GM12878 (cell line): ENCODE data around the gene GABPB2. TPM values are rescaled to one million over a fixed set of nuclear protein-coding genes. Genes with fewer than 3 reads are reported as not detected.
A peak's percentile ranks its signal among the peaks of the same experiment; 100 is the strongest.

ENCODE experiments used
- ATAC-seq: fragments of 200-7000 bp; cut with Tn5 transposase; 3 replicates; pipeline ENCODE4 v1.9.1; 2020; ENCODE audit warnings: mild to moderate bottlenecking, moderate library complexity
- BruUV-seq: library from RNA; stranded (reverse); fragments of 400-500 nt; replicated peaks from 2 replicates; lab custom pipeline; 2021; lab: Mats Ljungman, UMichigan
- CTCF ChIA-PET: fragments of 300-600 bp; sonication (Branson Sonifier 250); formaldehyde crosslinking; extraction: SDS; loops from one replicate; lab custom pipeline; 2021; ENCODE audit warnings: inconsistent platforms; lab: Yijun Ruan, JAX
- POLR2A ChIA-PET: fragments of 350-600 bp; formaldehyde crosslinking; extraction: SDS; loops from one replicate; lab custom pipeline; 2021; ENCODE audit warnings: inconsistent platforms; lab: Charles Lee
- RAD21 ChIA-PET: fragments of 300-600 bp; sonication (Branson Sonifier 250); formaldehyde crosslinking; loops from one replicate; lab custom pipeline; 2023; ENCODE audit warnings: antibody characterized with exemption; ENCODE audit not compliant: unreplicated experiment; lab: Charles Lee
- SMC1A ChIA-PET: fragments of 300-600 bp; sonication (Branson Sonifier 250); formaldehyde crosslinking; loops from one replicate; lab custom pipeline; 2023; ENCODE audit not compliant: unreplicated experiment, uncharacterized antibody; lab: Charles Lee
- DNase-seq: peaks from one replicate; pipeline ENCODE4 v3.0.0-alpha.2; 2011; ENCODE audit warnings: low read depth, low spot score
- FAIRE-seq: peaks from 3 replicates; lab custom pipeline; 2011; peaks lifted over from hg19 to GRCh38; lab: Jason Lieb, UNC
- H2AFZ ChIP-seq: 2 replicates; pipeline ENCODE4 v1.6.0; 2011; ENCODE audit warnings: low read depth, low read length, control low read depth; ENCODE audit not compliant: control insufficient read depth
- H3K27ac ChIP-seq: 2 replicates; pipeline ENCODE4 v1.5.1; 2011; ENCODE audit warnings: control low read depth; ENCODE audit not compliant: control insufficient read depth, insufficient read depth
- H3K27me3 ChIP-seq, 2 experiments: replicated peaks in 1 of 2; 2 replicates each; pipeline versions ENCODE4 v1.6.0 to v1.6.1; 2011; ENCODE audit warnings: low read length in 1 of 2; ENCODE audit not compliant: control insufficient read depth in 2 of 2, insufficient read depth in 2 of 2
- H3K36me3 ChIP-seq, 2 experiments: 2 replicates each; pipeline ENCODE4 v1.5.1; 2011; ENCODE audit warnings: low read length in 1 of 2; ENCODE audit not compliant: control insufficient read depth in 2 of 2, insufficient read depth in 2 of 2
- H3K4me1 ChIP-seq: 2 replicates; pipeline ENCODE4 v1.6.1; 2011; ENCODE audit warnings: mild to moderate bottlenecking, low read length, moderate library complexity, mixed read lengths; ENCODE audit not compliant: control insufficient read depth, insufficient read depth
- H3K4me2 ChIP-seq: 2 replicates; pipeline ENCODE4 v1.6.0; 2011; ENCODE audit warnings: control low read depth; ENCODE audit not compliant: control insufficient read depth, insufficient read depth
- H3K4me3 ChIP-seq: fragments of 200-600 bp; sonication (generic); 2 replicates; pipeline ENCODE4 v1.5.1; 2016
- H3K79me2 ChIP-seq: 2 replicates; pipeline ENCODE4 v1.6.0; 2011; ENCODE audit warnings: low read length; ENCODE audit not compliant: control insufficient read depth, insufficient read depth
- H3K9ac ChIP-seq: 2 replicates; pipeline ENCODE4 v1.8.0; 2011; ENCODE audit warnings: low read length, control low read depth, mixed read lengths; ENCODE audit not compliant: control insufficient read depth, insufficient read depth
- H3K9me3 ChIP-seq: replicated peaks from 3 replicates; pipeline ENCODE4 v1.5.1; 2011; ENCODE audit warnings: mild to moderate bottlenecking, low read length; ENCODE audit not compliant: control insufficient read depth, insufficient read depth
- H4K20me1 ChIP-seq: 2 replicates; pipeline ENCODE4 v1.6.0; 2011; ENCODE audit not compliant: control insufficient read depth, insufficient read depth
- CBFB ChIP-seq: IDR thresholded peaks from 2 replicates; pipeline ENCODE4 v1.6.1; 2016; ENCODE audit warnings: antibody characterized with exemption, low read depth
- MTA2 ChIP-seq: fragments of 450-650 bp; IDR thresholded peaks from 2 replicates; pipeline ENCODE4 v1.6.1; 2016; ENCODE audit warnings: low read depth, mild to moderate bottlenecking, moderate library complexity
- MTA3 ChIP-seq: IDR thresholded peaks from 2 replicates; pipeline ENCODE4 v1.6.1; 2012; ENCODE audit warnings: low read length, inconsistent platforms, borderline replicate concordance
- PAX5 ChIP-seq: IDR thresholded peaks from 2 replicates; pipeline ENCODE4 v1.6.1; 2011; ENCODE audit warnings: low read depth, low read length, borderline replicate concordance
- PML ChIP-seq: IDR thresholded peaks from 2 replicates; pipeline ENCODE4 v1.6.1; 2012; ENCODE audit warnings: low read length, inconsistent platforms
- POLR2AphosphoS5 ChIP-seq: IDR thresholded peaks from 2 replicates; pipeline ENCODE4 v1.6.1; 2011; ENCODE audit warnings: mild to moderate bottlenecking, low read length, inconsistent platforms
- SMAD1 ChIP-seq: fragments of 450-650 bp; IDR thresholded peaks from 2 replicates; pipeline ENCODE4 v1.6.1; 2018; ENCODE audit warnings: mild to moderate bottlenecking, low read depth; ENCODE audit not compliant: partially characterized antibody
- SMARCA5 ChIP-seq: fragments of 450-650 bp; IDR thresholded peaks from 2 replicates; pipeline ENCODE4 v1.6.1; 2017; ENCODE audit warnings: mild to moderate bottlenecking
- WRNIP1 ChIP-seq: IDR thresholded peaks from 2 replicates; pipeline ENCODE4 v1.6.1; 2011; ENCODE audit warnings: low read depth, low read length, improper control_type of control experiment, borderline replicate concordance
- ZNF622 ChIP-seq: fragments of 450-650 bp; IDR thresholded peaks from 2 replicates; pipeline ENCODE4 v1.6.1; 2017; ENCODE audit warnings: mild to moderate bottlenecking, inconsistent platforms
- WGBS: methylation state at CpG from one replicate; pipeline ENCODE4 v1.1.6; 2016; ENCODE audit warnings: low lambda C conversion rate; ENCODE audit not compliant: insufficient replicate concordance, insufficient coverage; ENCODE audit errors: missing lambda C conversion rate; 5-methylcytosine and 5-hydroxymethylcytosine counted together
- in situ Hi-C: fragments of 300-500 bp; cut with MboI; formaldehyde crosslinking; loops from 9 replicates; pipeline ENCODE4 v1.14.3; 2018; ENCODE audit warnings: mixed read lengths
- intact Hi-C: fragments of 100-400 bp; cut with micrococcal nuclease; formaldehyde crosslinking; loops from one replicate; pipeline ENCODE4 v1.14.2; 2022; ENCODE audit not compliant: unreplicated experiment
- polyA plus RNA-seq, 11 experiments: library from polyadenylated mRNA; depleted of rRNA in 4 of 11; unstranded in 6 of 11; stranded (reverse) in 5 of 11; fragments of >200 nt; fragmentation: Nextera tagmentation in 4 of 11; fragmentation: Illumina TruSeq in 1 of 11; extraction: Ambion mirVana in 4 of 11; extraction: Trizol in 1 of 11; gene quantifications; 1 replicate in 1 of 11; 2 replicates in 10 of 11; pipeline versions ENCODE4 v1.2.1 to v1.2.3, GENCODE V29; 2011 to 2016; ENCODE audit warnings: inconsistent platforms in 2 of 11, missing spikeins in 2 of 11, low read depth in 1 of 11
- total RNA-seq, 4 experiments: library from RNA; depleted of rRNA in 3 of 4; stranded (reverse); fragments of >200 nt in 3 of 4; fragmentation: Illumina TruSeq in 1 of 4; extraction: Trizol in 1 of 4; gene quantifications; 2 replicates each; pipeline versions ENCODE4 v1.2.1 to v1.2.3, GENCODE V29; 2013 to 2021
- TF ChIP-seq, protein P1 (sequence below): fragments of 450-650 bp; IDR thresholded peaks from 2 replicates; pipeline ENCODE4 v1.6.1; 2017; ENCODE audit warnings: mild to moderate bottlenecking, moderate library complexity
- TF ChIP-seq, protein P2 (sequence below): IDR thresholded peaks from 2 replicates; pipeline ENCODE4 v1.6.1; 2011; ENCODE audit warnings: borderline replicate concordance, low read depth, mild to moderate bottlenecking, moderate library complexity, low read length; ENCODE audit not compliant: insufficient read depth, poor library complexity, severe bottlenecking
- TF ChIP-seq, protein P3 (sequence below): fragments of 150-350 bp; IDR thresholded peaks from 2 replicates; pipeline ENCODE4 v1.6.1; 2014; ENCODE audit warnings: mild to moderate bottlenecking, low read depth, low read length

Gene GABPB2
- total and polyA plus RNA-seq, 10 of the 15 experiments (the other 5 are each of a cell fraction or from before 2014, with no cell fraction given): 2.3 to 10.5 (median 6.9) TPM

DNA sequence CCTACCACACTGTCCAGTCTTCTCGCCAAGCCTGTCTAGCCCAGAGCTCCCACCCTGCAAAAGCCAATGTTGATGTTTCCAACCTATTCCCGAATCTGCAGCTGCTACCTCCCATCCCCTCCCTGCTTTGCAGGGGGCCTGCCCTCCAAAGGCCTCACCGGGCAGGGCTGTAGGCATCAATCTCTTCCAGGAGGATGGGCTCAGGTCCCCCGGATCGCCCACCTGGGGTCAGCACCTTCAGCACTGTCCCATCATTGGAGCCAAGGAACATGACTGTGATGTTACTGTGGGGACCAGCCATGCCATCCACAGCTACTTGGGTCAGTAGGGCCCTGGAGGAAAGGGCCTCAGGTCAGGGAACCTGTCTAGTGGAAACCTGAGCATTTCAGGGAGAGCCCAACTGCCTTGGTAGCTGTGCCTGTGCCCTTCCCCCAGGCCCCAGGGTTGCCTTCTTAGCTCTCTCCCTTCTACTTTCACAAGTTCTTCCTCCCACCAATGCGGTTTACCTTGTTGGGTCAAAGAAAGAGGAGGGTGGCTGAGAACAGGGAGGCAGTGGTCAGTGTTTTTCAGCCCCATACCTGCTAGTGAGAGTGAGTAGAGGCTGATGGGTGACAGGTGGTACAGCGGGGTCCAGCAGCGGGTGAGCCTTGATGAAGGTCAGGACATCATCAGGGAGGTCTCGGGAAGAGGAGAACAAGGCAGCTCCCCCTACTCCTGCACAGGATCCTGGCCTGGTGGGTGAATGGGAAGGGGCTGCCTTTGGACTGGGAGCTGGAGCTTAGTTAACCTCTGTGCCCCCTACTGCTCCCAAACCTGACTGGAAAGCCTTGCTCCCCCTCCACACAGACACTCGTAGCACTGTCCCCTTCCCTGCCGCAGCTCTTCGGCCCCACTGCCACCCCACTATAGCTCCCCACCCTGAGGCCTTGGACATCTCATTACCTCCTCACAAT, 65.1 kb downstream of the GABPB2 start (continued):
- TF ChIP-seq, protein P1, sequence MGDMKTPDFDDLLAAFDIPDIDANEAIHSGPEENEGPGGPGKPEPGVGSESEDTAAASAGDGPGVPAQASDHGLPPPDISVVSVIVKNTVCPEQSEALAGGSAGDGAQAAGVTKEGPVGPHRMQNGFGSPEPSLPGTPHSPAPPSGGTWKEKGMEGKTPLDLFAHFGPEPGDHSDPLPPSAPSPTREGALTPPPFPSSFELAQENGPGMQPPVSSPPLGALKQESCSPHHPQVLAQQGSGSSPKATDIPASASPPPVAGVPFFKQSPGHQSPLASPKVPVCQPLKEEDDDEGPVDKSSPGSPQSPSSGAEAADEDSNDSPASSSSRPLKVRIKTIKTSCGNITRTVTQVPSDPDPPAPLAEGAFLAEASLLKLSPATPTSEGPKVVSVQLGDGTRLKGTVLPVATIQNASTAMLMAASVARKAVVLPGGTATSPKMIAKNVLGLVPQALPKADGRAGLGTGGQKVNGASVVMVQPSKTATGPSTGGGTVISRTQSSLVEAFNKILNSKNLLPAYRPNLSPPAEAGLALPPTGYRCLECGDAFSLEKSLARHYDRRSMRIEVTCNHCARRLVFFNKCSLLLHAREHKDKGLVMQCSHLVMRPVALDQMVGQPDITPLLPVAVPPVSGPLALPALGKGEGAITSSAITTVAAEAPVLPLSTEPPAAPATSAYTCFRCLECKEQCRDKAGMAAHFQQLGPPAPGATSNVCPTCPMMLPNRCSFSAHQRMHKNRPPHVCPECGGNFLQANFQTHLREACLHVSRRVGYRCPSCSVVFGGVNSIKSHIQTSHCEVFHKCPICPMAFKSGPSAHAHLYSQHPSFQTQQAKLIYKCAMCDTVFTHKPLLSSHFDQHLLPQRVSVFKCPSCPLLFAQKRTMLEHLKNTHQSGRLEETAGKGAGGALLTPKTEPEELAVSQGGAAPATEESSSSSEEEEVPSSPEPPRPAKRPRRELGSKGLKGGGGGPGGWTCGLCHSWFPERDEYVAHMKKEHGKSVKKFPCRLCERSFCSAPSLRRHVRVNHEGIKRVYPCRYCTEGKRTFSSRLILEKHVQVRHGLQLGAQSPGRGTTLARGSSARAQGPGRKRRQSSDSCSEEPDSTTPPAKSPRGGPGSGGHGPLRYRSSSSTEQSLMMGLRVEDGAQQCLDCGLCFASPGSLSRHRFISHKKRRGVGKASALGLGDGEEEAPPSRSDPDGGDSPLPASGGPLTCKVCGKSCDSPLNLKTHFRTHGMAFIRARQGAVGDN: no peak
- TF ChIP-seq PAX5: peak; percentile 31; the same call in 1 of the 2 replicates
- no peak for TF ChIP-seq SMARCA5
- TF ChIP-seq POLR2AphosphoS5: no peak
- TF ChIP-seq CBFB: no peak
- TF ChIP-seq SMAD1: no peak

DNA sequence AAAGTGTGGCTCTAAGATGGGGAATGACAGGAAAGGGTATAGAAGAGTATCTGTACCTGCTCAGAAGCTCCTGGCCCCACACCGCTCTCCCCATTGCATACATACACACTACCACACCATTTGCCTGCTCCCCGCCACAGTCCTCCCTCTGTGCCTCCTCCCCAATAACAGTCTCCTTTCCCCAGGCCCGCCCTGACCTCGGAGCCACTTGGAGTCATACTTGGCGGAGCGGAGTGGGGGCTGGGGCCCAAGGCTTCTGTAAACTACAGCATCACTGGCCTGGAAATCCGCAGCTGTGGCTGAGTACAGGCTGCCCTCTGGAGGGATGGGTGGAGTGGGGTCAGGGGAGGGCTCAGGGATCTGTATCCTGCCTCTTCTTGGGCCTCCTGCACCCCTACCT, 67.2 kb downstream of the GABPB2 start:
- ATAC-seq (no peak), FAIRE-seq (no peak), DNase-seq (no peak)
- ChIA-PET RAD21 (no interaction called here), CTCF (no interaction called here), POLR2A (interaction anchor here (0.6 kb wide), 1 partner anchor 109 kb away, joined by 4 read pairs; no protein-coding TSS in a partner anchor), SMC1A (interaction anchor here (1.2 kb wide), 1 partner anchor 12 kb away, joined by 3 read pairs; no protein-coding TSS in a partner anchor)
- BruUV-seq: no TSS peak
- Histone ChIP-seq H3K27me3 (no peaks in the 10 kb centered on the region; a peak in 1 of 4 replicates), H3K9ac (no peak overlapping the region), H2AFZ (no peak overlapping the region), H3K4me1 (0 out of 2 replicates have a peak, but pooled peaks cover 4% of the 10 kb centered on the region), H3K4me3 (no peak overlapping the region), H3K9me3 (no peaks in the 10 kb centered on the region), H3K79me2 (no peaks in the 10 kb centered on the region), H4K20me1 (no peaks in the 10 kb centered on the region), H3K4me2 (no peak overlapping the region), H3K27ac (no peak overlapping the region), H3K36me3 (no peaks in the 10 kb centered on the region)
- in situ Hi-C loops: no loop called here
- intact Hi-C loops: no loop called here
- WGBS: 50% methylated on average over 5 of the region's 7 CpGs
- TF ChIP-seq WRNIP1 (no peak), MTA2 (no peak), PML (no peak), SMAD1 (no peak), ZNF622 (no peak), MTA3 (no peak)
- TF ChIP-seq, protein P2, sequence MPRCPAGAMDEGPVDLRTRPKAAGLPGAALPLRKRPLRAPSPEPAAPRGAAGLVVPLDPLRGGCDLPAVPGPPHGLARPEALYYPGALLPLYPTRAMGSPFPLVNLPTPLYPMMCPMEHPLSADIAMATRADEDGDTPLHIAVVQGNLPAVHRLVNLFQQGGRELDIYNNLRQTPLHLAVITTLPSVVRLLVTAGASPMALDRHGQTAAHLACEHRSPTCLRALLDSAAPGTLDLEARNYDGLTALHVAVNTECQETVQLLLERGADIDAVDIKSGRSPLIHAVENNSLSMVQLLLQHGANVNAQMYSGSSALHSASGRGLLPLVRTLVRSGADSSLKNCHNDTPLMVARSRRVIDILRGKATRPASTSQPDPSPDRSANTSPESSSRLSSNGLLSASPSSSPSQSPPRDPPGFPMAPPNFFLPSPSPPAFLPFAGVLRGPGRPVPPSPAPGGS: no peak
- TF ChIP-seq, protein P3, sequence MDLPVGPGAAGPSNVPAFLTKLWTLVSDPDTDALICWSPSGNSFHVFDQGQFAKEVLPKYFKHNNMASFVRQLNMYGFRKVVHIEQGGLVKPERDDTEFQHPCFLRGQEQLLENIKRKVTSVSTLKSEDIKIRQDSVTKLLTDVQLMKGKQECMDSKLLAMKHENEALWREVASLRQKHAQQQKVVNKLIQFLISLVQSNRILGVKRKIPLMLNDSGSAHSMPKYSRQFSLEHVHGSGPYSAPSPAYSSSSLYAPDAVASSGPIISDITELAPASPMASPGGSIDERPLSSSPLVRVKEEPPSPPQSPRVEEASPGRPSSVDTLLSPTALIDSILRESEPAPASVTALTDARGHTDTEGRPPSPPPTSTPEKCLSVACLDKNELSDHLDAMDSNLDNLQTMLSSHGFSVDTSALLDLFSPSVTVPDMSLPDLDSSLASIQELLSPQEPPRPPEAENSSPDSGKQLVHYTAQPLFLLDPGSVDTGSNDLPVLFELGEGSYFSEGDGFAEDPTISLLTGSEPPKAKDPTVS: no peak
